SK-N-SH treated with all-trans-retinoic acid at 6 μM for 48 hours (cell line): ENCODE measurements around the gene ELFN1.

Experiments used
- ATAC-seq: fragments of 200-7000 bp; cut with Tn5 transposase; 3 replicates; pipeline ENCODE4 v1.9.1; 2020; ENCODE audit warnings: mild to moderate bottlenecking, moderate library complexity
- ARNTL ChIP-seq: fragments of 450-650 bp; formaldehyde crosslinking; IDR thresholded peaks from 2 replicates; pipeline ENCODE4 v1.5.0; 2020; ENCODE audit warnings: low read depth, mild to moderate bottlenecking, moderate library complexity, borderline replicate concordance
- CSDC2 ChIP-seq: fragments of 250-450 bp; sonication (Bioruptor Pico); IDR thresholded peaks from 2 replicates; pipeline ENCODE4 v1.5.0; 2020; ENCODE audit warnings: mild to moderate bottlenecking, moderate library complexity
- CSRNP3 ChIP-seq: fragments of 250-450 bp; sonication (Bioruptor Pico); IDR thresholded peaks from 2 replicates; pipeline ENCODE4 v1.5.1; 2021; ENCODE audit warnings: mild to moderate bottlenecking, moderate library complexity
- ESRRG ChIP-seq: fragments of 250-450 bp; sonication (Bioruptor Pico); IDR thresholded peaks from 2 replicates; pipeline ENCODE4 v1.6.1; 2021; ENCODE audit warnings: mild to moderate bottlenecking
- ISL1 ChIP-seq: fragments of 250-450 bp; sonication (Bioruptor Pico); IDR thresholded peaks from 2 replicates; pipeline ENCODE4 v2.1.2; 2022; ENCODE audit warnings: mild to moderate bottlenecking, moderate library complexity
- OSR1 ChIP-seq: fragments of 250-450 bp; sonication (Bioruptor Pico); IDR thresholded peaks from 2 replicates; pipeline ENCODE4 v1.8.0; 2022; ENCODE audit warnings: moderate library complexity, mild to moderate bottlenecking, inconsistent platforms
- PATZ1 ChIP-seq: fragments of 250-450 bp; sonication (Bioruptor Pico); IDR thresholded peaks from 2 replicates; pipeline ENCODE4 v1.8.0; 2020; ENCODE audit warnings: mild to moderate bottlenecking, moderate library complexity, borderline replicate concordance
- PPARA ChIP-seq: fragments of 250-450 bp; sonication (Bioruptor Pico); IDR thresholded peaks from 2 replicates; pipeline ENCODE4 v1.5.0; 2020; ENCODE audit warnings: mild to moderate bottlenecking, borderline replicate concordance
- RARB ChIP-seq: fragments of 250-450 bp; sonication (Bioruptor Pico); IDR thresholded peaks from 2 replicates; pipeline ENCODE4 v1.8.0; 2021; ENCODE audit warnings: mild to moderate bottlenecking, moderate library complexity
- SNAI2 ChIP-seq: fragments of 250-450 bp; sonication (Bioruptor Pico); IDR thresholded peaks from 2 replicates; pipeline ENCODE4 v1.5.0; 2020; ENCODE audit warnings: mild to moderate bottlenecking, moderate library complexity
- TCF4 ChIP-seq: fragments of 250-450 bp; sonication (Bioruptor Pico); IDR thresholded peaks from 2 replicates; pipeline ENCODE4 v1.8.0; 2021; ENCODE audit warnings: mild to moderate bottlenecking, moderate library complexity, borderline replicate concordance
- TOX ChIP-seq: fragments of 250-450 bp; sonication (Bioruptor Pico); IDR thresholded peaks from 2 replicates; pipeline ENCODE4 v1.8.0; 2021; ENCODE audit warnings: mild to moderate bottlenecking, moderate library complexity, borderline replicate concordance
- TSHZ2 ChIP-seq: fragments of 250-450 bp; sonication (Bioruptor Pico); IDR thresholded peaks from 2 replicates; pipeline ENCODE4 v1.5.0; 2020; ENCODE audit warnings: mild to moderate bottlenecking, moderate library complexity
- ZFP3 ChIP-seq: fragments of 250-450 bp; sonication (Bioruptor Pico); IDR thresholded peaks from 2 replicates; pipeline ENCODE4 v1.5.0; 2020; ENCODE audit warnings: mild to moderate bottlenecking, moderate library complexity
- ZFP30 ChIP-seq: fragments of 450-650 bp; formaldehyde crosslinking; IDR thresholded peaks from 2 replicates; pipeline ENCODE4 v1.5.0; 2022; ENCODE audit warnings: mild to moderate bottlenecking, moderate library complexity
- ZNF70 ChIP-seq: fragments of 450-650 bp; formaldehyde crosslinking; IDR thresholded peaks from 2 replicates; pipeline ENCODE4 v1.5.0; 2020; ENCODE audit warnings: mild to moderate bottlenecking, moderate library complexity
- TF ChIP-seq, protein P1 (sequence below): fragments of 250-450 bp; sonication (Bioruptor Pico); IDR thresholded peaks from 2 replicates; pipeline ENCODE4 v1.8.0; 2021; ENCODE audit warnings: low read depth, mild to moderate bottlenecking, moderate library complexity, borderline replicate concordance
- TF ChIP-seq, protein P2 (sequence below): fragments of 250-450 bp; sonication (Bioruptor Pico); IDR thresholded peaks from 2 replicates; pipeline ENCODE4 v1.5.1; 2020; ENCODE audit warnings: low read depth, mild to moderate bottlenecking, moderate library complexity

Gene ELFN1

GRCh38 chr7:1647961-1648672, 22.0 kb upstream of the ELFN1 start:
- TF ChIP-seq TSHZ2 (CRISPR knock-in tag) (peak; percentile 79; the same call in 1 of the 2 replicates), PATZ1 (CRISPR knock-in tag) (no peak), ZFP3 (no peak), CSRNP3 (CRISPR knock-in tag) (no peak), OSR1 (CRISPR knock-in tag) (no peak), PPARA (CRISPR knock-in tag) (no peak), TCF4 (CRISPR knock-in tag) (no peak)
- ATAC-seq = peak; percentile 45

DNA sequence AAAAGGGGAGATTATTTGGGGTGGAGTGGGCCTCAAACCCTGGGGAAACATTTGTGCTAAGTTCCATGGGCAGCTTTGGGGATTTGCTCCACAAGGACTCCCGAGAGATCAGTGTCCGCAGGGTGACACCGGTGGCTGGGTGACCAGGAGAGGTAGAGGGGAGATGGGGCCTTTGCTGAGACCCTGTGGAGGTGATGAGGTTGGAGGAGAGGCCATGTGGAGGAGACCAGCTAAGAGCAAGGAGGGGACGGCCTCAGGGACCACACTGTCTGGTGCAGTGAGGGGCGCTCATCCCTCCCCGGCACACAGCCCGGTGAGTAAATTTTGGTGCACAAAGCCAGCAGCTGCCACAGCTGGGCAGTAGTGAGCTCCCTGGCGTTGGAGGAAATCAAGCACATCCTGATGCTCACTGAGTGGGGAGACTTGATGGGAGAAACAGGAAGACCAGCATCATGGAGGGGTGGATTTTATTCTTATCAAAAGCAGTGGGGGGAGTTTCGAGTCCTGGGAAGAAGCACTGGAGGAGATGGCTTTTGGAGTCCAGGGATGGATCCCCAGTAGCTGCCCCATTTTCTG, 20.2 kb upstream of the ELFN1 start:
- no peak for ATAC-seq
- TF ChIP-seq CSRNP3 (CRISPR knock-in tag) (no peak), PATZ1 (CRISPR knock-in tag) (no peak), ZNF70 (CRISPR knock-in tag) (no peak), TCF4 (CRISPR knock-in tag) (no peak), ARNTL (CRISPR knock-in tag) (no peak), ZFP30 (no peak)

DNA sequence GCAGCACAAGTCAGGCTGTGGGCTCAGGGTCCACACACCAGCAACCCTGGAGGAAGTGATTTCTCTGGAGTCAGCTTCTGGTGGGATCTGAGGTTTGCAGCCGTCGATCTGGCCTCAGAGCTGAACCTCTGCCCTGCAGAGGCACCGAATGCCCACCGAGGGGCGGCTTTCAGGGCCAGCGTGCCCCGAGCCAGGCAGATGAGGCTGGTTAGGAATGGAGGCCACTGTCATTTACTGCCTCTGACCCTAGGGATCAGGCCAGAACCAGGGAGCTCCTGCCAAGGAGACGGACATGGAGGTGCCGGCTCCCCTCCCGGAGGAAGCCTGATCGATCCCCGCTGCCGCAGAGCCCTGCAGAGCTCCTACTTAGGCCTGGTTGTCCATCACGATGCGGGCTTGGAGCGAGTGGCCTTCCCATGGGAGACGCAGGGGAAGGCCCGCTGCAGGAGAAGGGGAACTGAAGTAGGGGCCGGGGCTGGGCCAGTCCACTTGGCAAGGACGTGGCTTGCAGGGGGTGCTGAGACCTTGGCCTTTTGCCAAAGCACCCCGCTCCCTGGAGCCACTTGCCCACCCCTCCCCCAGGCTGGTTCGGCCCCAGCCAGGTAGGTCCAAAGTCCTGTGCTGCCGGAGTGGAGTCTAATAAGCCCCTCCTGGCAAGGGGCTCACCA, 19.6 kb upstream of the ELFN1 start:
- no peak for TF ChIP-seq TOX (CRISPR knock-in tag)
- no peak for ATAC-seq

GRCh38 chr7:1651031-1651446, 19.0 kb upstream of the ELFN1 start:
- no peak for ATAC-seq
- TF ChIP-seq RARB (CRISPR knock-in tag) (no peak), CSRNP3 (CRISPR knock-in tag) (no peak), PPARA (CRISPR knock-in tag) (no peak), CSDC2 (CRISPR knock-in tag) (no peak), ISL1 (no peak), ARNTL (CRISPR knock-in tag) (no peak), ZNF70 (CRISPR knock-in tag) (no peak), SNAI2 (CRISPR knock-in tag) (no peak), ESRRG (CRISPR knock-in tag) (no peak), ZFP3 (no peak)
- TF ChIP-seq, protein P1, sequence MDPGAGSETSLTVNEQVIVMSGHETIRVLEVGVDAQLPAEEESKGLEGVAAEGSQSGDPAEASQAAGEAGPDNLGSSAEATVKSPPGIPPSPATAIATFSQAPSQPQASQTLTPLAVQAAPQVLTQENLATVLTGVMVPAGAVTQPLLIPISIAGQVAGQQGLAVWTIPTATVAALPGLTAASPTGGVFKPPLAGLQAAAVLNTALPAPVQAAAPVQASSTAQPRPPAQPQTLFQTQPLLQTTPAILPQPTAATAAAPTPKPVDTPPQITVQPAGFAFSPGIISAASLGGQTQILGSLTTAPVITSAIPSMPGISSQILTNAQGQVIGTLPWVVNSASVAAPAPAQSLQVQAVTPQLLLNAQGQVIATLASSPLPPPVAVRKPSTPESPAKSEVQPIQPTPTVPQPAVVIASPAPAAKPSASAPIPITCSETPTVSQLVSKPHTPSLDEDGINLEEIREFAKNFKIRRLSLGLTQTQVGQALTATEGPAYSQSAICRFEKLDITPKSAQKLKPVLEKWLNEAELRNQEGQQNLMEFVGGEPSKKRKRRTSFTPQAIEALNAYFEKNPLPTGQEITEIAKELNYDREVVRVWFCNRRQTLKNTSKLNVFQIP (CRISPR knock-in tag) = no peak
- TF ChIP-seq, protein P2, sequence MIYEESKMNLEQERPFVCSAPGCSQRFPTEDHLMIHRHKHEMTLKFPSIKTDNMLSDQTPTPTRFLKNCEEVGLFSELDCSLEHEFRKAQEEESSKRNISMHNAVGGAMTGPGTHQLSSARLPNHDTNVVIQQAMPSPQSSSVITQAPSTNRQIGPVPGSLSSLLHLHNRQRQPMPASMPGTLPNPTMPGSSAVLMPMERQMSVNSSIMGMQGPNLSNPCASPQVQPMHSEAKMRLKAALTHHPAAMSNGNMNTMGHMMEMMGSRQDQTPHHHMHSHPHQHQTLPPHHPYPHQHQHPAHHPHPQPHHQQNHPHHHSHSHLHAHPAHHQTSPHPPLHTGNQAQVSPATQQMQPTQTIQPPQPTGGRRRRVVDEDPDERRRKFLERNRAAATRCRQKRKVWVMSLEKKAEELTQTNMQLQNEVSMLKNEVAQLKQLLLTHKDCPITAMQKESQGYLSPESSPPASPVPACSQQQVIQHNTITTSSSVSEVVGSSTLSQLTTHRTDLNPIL (CRISPR knock-in tag) = no peak
